Panc1 (cell line): ENCODE results near the gene GGTLC1. TPM values are rescaled to one million over a fixed set of nuclear protein-coding genes. Genes with fewer than 3 reads are reported as not detected.

Experiments used
- ATAC-seq: fragments of 200-7000 bp; cut with Tn5 transposase; 2 replicates; pipeline ENCODE4 v1.9.1; 2020; ENCODE audit warnings: mild to moderate bottlenecking, moderate library complexity
- Bru-seq: library from RNA; stranded (reverse); fragments of 400-500 nt; gene quantifications from one replicate; lab custom pipeline; 2021; lab: Mats Ljungman, UMichigan
- BruChase-seq, 2 experiments: library from RNA; stranded (reverse); fragments of 400-500 nt; gene quantifications; one replicate each; lab custom pipeline; 2021; lab: Mats Ljungman, UMichigan
- BruUV-seq: library from RNA; stranded (reverse); fragments of 400-500 nt; replicated peaks from 2 replicates; lab custom pipeline; 2021; lab: Mats Ljungman, UMichigan
- CTCF ChIA-PET: fragments of 300-600 bp; sonication (Branson Sonifier 250); formaldehyde crosslinking; loops from one replicate; lab custom pipeline; 2022; ENCODE audit warnings: antibody characterized with exemption; lab: Charles Lee
- POLR2A ChIA-PET: fragments of 300-600 bp; sonication (Branson Sonifier 250); formaldehyde crosslinking; loops from one replicate; lab custom pipeline; 2022; ENCODE audit warnings: antibody characterized with exemption; lab: Charles Lee
- DNase-seq: peaks from one replicate; pipeline ENCODE4 v3.0.0-alpha.2; 2010; ENCODE audit warnings: low read depth, low spot score
- H3K27ac ChIP-seq: 2 replicates; pipeline ENCODE4 v1.5.1; 2011; ENCODE audit warnings: mild to moderate bottlenecking, low read length, inconsistent platforms
- H3K27me3 ChIP-seq: fragments of 200-500 bp; sonication (Bioruptor generic); 2 replicates; pipeline ENCODE4 v1.6.0; 2014; ENCODE audit warnings: low read length, inconsistent platforms; ENCODE audit not compliant: control insufficient read depth, insufficient read depth
- H3K36me3 ChIP-seq: fragments of 200-500 bp; sonication (Bioruptor generic); 2 replicates; pipeline ENCODE4 v1.5.1; 2014; ENCODE audit warnings: inconsistent platforms, mild to moderate bottlenecking, low read length, moderate library complexity; ENCODE audit not compliant: control insufficient read depth, insufficient read depth
- H3K4me1 ChIP-seq: 2 replicates; pipeline ENCODE4 v1.5.1; 2011; ENCODE audit warnings: inconsistent platforms, mild to moderate bottlenecking, low read length, moderate library complexity; ENCODE audit not compliant: control insufficient read depth, insufficient read depth
- H3K4me3 ChIP-seq, 2 experiments: 2 replicates each; pipeline ENCODE4 v1.5.1; 2011 to 2012; ENCODE audit warnings: low read depth in 2 of 2, low read length in 2 of 2, mild to moderate bottlenecking in 2 of 2, inconsistent platforms in 1 of 2, moderate library complexity in 1 of 2
- H3K9me3 ChIP-seq: fragments of 200-500 bp; sonication (Bioruptor generic); 2 replicates; pipeline ENCODE4 v1.5.1; 2014; ENCODE audit warnings: low read depth, mild to moderate bottlenecking, inconsistent platforms, low read length, moderate library complexity; ENCODE audit not compliant: control insufficient read depth, insufficient read depth
- CTCF ChIP-seq: fragments of 450-650 bp; IDR thresholded peaks from 2 replicates; pipeline ENCODE4 v1.5.1; 2017; ENCODE audit warnings: mild to moderate bottlenecking
- POLR2AphosphoS5 ChIP-seq: IDR thresholded peaks from 2 replicates; pipeline ENCODE4 v1.6.1; 2012; ENCODE audit warnings: mild to moderate bottlenecking, low read depth, low read length, moderate library complexity
- SIN3A ChIP-seq: IDR thresholded peaks from 2 replicates; pipeline ENCODE4 v1.6.1; 2012; ENCODE audit warnings: low read depth, mild to moderate bottlenecking, low read length, moderate library complexity, borderline replicate concordance; ENCODE audit not compliant: insufficient read depth
- TCF7L2 ChIP-seq: IDR thresholded peaks from 2 replicates; pipeline ENCODE4 v1.6.1; 2011; ENCODE audit warnings: mild to moderate bottlenecking, low read depth, low read length, inconsistent platforms
- in situ Hi-C: cut with HindIII; loops from 2 replicates; pipeline ENCODE4 v1.10.0; 2016; ENCODE audit warnings: low sequenced_read_pairs, low pct_unique_long_range_greater_than_20kb
- intact Hi-C: fragments of 100-400 bp; cut with micrococcal nuclease; formaldehyde crosslinking; loops from one replicate; pipeline ENCODE4 v1.10.0; 2022; ENCODE audit not compliant: unreplicated experiment
- long read RNA-seq: library from polyadenylated mRNA; unstranded; transcript quantifications from one replicate; pipeline ENCODE4 v2.0.0, GENCODE V29; 2021; ENCODE audit not compliant: unreplicated experiment
- polyA plus RNA-seq: library from polyadenylated mRNA; unstranded; fragments of >200 nt; gene quantifications from one replicate; pipeline ENCODE4 v1.2.1, GENCODE V29; 2012; ENCODE audit warnings: missing spikeins; ENCODE audit not compliant: insufficient read length
- total RNA-seq: library from RNA; stranded (reverse); gene quantifications from one replicate; pipeline ENCODE4 v1.2.1, GENCODE V29; 2021; ENCODE audit not compliant: unreplicated experiment
- TF ChIP-seq, protein P1 (sequence below), 2 experiments: IDR thresholded peaks; 2 replicates each; pipeline ENCODE4 v1.6.1; 2011 to 2012; ENCODE audit warnings: low read depth in 2 of 2, control low read depth in 1 of 2, low read length in 1 of 2, mild to moderate bottlenecking in 1 of 2, moderate library complexity in 1 of 2; ENCODE audit not compliant: insufficient read depth in 1 of 2

The GGTLC1 gene
- total RNA-seq (0.18 TPM), Bru-seq, nascent RNA (not detected), BruChase-seq, experiment 1, labeled RNA remaining after a 2-hour chase (not detected), BruChase-seq, experiment 2, labeled RNA remaining after a 6-hour chase (not detected)
- polyA plus RNA-seq: not detected
- long read RNA-seq: 0 reads

- H3K27ac ChIP-seq: no peak within 1 kb of the TSS
- BruUV-seq: no TSS peak
- no peaks in the 10 kb centered on the region for H3K9me3 ChIP-seq
- ChIA-PET POLR2A (no interaction called here), CTCF (no interaction called here)
- DNase-seq (no peak), ATAC-seq (no peak)
- no peak within 1 kb of the TSS for H3K4me3 ChIP-seq
- no peaks in the 10 kb centered on the region for H3K36me3 ChIP-seq
- no peaks in the 10 kb centered on the region for H3K4me1 ChIP-seq
- TF ChIP-seq SIN3A (no peak), TCF7L2 (no peak), CTCF (no peak), POLR2AphosphoS5 (no peak)
- TF ChIP-seq, protein P1, sequence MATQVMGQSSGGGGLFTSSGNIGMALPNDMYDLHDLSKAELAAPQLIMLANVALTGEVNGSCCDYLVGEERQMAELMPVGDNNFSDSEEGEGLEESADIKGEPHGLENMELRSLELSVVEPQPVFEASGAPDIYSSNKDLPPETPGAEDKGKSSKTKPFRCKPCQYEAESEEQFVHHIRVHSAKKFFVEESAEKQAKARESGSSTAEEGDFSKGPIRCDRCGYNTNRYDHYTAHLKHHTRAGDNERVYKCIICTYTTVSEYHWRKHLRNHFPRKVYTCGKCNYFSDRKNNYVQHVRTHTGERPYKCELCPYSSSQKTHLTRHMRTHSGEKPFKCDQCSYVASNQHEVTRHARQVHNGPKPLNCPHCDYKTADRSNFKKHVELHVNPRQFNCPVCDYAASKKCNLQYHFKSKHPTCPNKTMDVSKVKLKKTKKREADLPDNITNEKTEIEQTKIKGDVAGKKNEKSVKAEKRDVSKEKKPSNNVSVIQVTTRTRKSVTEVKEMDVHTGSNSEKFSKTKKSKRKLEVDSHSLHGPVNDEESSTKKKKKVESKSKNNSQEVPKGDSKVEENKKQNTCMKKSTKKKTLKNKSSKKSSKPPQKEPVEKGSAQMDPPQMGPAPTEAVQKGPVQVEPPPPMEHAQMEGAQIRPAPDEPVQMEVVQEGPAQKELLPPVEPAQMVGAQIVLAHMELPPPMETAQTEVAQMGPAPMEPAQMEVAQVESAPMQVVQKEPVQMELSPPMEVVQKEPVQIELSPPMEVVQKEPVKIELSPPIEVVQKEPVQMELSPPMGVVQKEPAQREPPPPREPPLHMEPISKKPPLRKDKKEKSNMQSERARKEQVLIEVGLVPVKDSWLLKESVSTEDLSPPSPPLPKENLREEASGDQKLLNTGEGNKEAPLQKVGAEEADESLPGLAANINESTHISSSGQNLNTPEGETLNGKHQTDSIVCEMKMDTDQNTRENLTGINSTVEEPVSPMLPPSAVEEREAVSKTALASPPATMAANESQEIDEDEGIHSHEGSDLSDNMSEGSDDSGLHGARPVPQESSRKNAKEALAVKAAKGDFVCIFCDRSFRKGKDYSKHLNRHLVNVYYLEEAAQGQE (IDR thresholded peaks at IDR 0.05; ENCODE audit: insufficient read depth in 1 of 2, low read depth in 2 of 2, low read length in 1 of 2): no peak
- in situ Hi-C loops (no loop called here), intact Hi-C loops (no loop called here)
- no peaks in the 10 kb centered on the region for H3K27me3 ChIP-seq
Measured at GRCh38 chr20:23988561-23988960, at the start of gene GGTLC1. GGTLC1 (minus strand) TSS chr20:23988779; CDS start chr20:23986611, 2,168 bp downstream.

- Histone ChIP-seq H3K27me3 (no peaks in the 10 kb centered on the region), H3K4me3 (no peak overlapping the region), H3K36me3 (no peaks in the 10 kb centered on the region), H3K27ac (no peak overlapping the region), H3K4me1 (no peaks in the 10 kb centered on the region), H3K9me3 (no peaks in the 10 kb centered on the region)
- intact Hi-C loops: no loop called here
- ATAC-seq: peak; percentile 62; the same call in 1 of the 2 replicates
- DNase-seq: no peak
- in situ Hi-C loops: no loop called here
- POLR2A ChIA-PET: no interaction called here
- CTCF ChIA-PET: no interaction called here
- no TSS peak for BruUV-seq
- TF ChIP-seq, protein P1 (IDR thresholded peaks at IDR 0.05; ENCODE audit: insufficient read depth in 1 of 2, low read depth in 2 of 2, low read length in 1 of 2): no peak
- TF ChIP-seq CTCF (no peak), SIN3A (no peak), POLR2AphosphoS5 (no peak), TCF7L2 (no peak)
Measured at GRCh38 chr20:24034820-24035219, 46.2 kb upstream of the GGTLC1 start.
